ENCODE measurements around the gene KCNF1. TPM values are rescaled to one million over a fixed set of nuclear protein-coding genes. Genes with fewer than 3 reads are reported as not detected.

Gene KCNF1
- total RNA-seq, 4 donors from 2014 or later: 0.19 TPM; not detected in 3

DNA sequence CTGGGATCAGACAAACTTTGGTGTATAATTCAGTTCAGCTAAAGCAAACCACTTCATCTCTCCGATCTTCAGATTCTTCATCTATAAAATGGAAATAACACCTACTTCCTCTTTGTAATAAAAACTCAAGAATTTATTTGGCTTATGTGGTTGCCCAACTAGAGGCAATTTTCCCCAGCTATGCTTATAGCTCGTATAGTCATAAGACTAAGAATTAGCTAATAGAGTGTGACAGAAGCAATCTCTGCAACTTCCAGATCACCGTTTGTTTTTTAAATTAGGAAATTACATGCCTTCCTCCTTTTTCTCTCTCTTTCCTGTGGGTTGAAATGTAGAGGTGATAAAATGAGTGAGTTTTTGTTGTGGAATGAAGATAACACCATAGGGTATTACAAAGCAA is 35.3 kb upstream of the KCNF1 start:
- Histone ChIP-seq H3K36me3 (no peaks in the 10 kb centered on the region), H3K9me3 (no peaks in the 10 kb centered on the region), H3K27ac (no peak overlapping the region), H3K4me3 (no peak overlapping the region), H3K27me3 (peaks cover 0 to 17% (median 0%) of the 10 kb centered on the region in 4 donors), H3K4me1 (no peaks in the 10 kb centered on the region)
- intact Hi-C loops (cut with DNase I): no loop called here
- WGBS, 2 donors: 40 to 60% methylated on average over 3 of the region's 3 CpGs
- DNase-seq: no peak
- TF ChIP-seq POLR2A (IDR thresholded peaks at IDR 0.05): no peak
- TF ChIP-seq CTCF (IDR thresholded peaks at IDR 0.05): no peak

DNA sequence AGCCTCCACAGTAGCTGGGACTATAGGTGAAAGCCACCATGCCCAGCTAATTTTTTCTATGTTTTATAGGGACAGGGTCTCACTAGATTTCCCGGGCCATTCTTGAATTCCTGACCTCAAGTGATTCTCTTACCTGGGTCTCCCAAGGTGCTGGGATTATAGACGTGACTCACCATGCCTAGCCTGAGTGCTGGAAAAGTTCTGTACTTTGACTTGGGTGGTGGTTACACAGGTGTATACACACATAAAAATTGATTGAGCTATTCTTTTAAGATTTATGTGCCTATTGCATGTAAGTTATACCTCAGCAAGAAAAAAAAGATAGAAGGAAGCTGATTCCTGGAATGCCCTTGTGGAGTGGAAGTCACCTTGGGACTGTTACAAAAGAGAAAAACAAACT is 34.8 kb upstream of the KCNF1 start:
- Histone ChIP-seq H3K27me3 (peaks cover 0 to 17% (median 0%) of the 10 kb centered on the region in 4 donors), H3K4me3 (no peak overlapping the region), H3K4me1 (no peaks in the 10 kb centered on the region), H3K9me3 (no peaks in the 10 kb centered on the region), H3K36me3 (no peaks in the 10 kb centered on the region), H3K27ac (no peak overlapping the region)
- intact Hi-C loops (cut with DNase I): no loop called here
- TF ChIP-seq CTCF (IDR thresholded peaks at IDR 0.05) (no peak), POLR2A (IDR thresholded peaks at IDR 0.05) (no peak)
- 45 to 59% methylated on average over 2 of the region's 2 CpGs for WGBS, 2 donors
- DNase-seq: no peak

DNA sequence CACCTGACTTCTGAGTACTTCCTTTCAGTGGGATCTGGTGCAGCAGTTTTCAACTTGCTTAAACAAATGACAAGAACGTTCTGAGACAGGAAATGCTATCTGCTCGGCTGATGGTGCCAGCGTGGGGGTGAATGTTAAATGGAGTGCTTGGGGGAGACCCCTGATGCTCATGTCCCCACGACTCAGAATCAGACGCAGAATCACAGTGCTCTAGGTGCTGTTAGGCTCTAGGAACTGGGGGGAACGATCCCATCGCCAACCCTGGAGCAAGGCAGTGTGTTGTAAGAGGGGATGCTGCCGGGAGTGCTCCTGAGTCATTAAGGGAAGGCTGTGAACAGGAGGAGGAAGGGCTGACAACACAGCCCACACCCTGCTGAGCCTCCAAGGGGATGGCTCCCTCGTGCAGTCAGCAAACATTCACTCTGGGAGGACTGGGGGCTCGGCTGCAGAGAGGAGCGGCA is 34.1 kb upstream of the KCNF1 start:
- intact Hi-C loops (cut with DNase I): no loop called here

DNA sequence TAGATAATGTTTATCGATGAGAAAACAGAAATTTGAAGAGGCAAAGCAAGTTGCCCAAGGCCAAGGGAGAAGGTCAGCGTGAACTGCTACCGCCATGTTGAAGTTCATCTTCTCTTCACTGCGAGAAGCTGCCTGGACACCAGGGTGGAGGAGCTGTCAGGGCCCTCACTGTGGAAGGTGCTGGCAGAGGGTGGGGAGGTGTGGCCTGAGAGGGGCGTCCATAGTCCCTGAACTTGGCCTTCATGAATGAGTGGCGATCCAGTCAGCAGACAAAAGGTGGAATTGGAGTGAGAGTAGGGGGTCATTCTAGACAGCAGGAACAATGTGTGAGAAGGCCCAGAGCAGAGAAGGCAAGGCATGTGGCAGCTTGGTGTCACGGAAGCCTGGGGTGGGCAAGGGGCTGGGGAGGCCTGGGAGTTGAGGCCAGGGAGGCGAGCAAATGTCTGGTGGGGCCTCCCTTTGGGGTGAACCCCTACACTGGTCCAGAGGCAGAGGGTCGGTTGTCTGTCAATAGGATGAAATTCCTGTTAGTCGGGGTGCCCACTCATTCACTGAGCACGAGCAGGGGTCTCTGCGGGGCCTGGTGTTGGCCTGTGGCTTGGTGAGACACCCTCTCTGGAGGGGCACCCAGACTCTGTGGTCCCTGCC is 33.3 kb upstream of the KCNF1 start:
- H3K4me3 ChIP-seq: no peak overlapping the region
- no peak for TF ChIP-seq POLR2A (IDR thresholded peaks at IDR 0.05)
- no peak for TF ChIP-seq CTCF (IDR thresholded peaks at IDR 0.05)
- H3K36me3 ChIP-seq: no peaks in the 10 kb centered on the region
- intact Hi-C loops (cut with DNase I): no loop called here
- peaks cover 0 to 17% (median 0%) of the 10 kb centered on the region in 4 donors for H3K27me3 ChIP-seq
- no peak for DNase-seq
- peaks cover 0 to 4% (median 0%) of the 10 kb centered on the region in 3 donors for H3K4me1 ChIP-seq
- 76 to 98% methylated on average over 5 to 11 of the region's 12 CpGs for WGBS, 2 donors
- no peak overlapping the region for H3K27ac ChIP-seq
- H3K9me3 ChIP-seq: no peaks in the 10 kb centered on the region

More for the DNA sequence above, 34.1 kb upstream of the KCNF1 start:
- H3K27ac ChIP-seq: no peak overlapping the region
- no peaks in the 10 kb centered on the region for H3K36me3 ChIP-seq
- no peak for DNase-seq
- no peak for TF ChIP-seq CTCF (IDR thresholded peaks at IDR 0.05)
- no peak for TF ChIP-seq POLR2A (IDR thresholded peaks at IDR 0.05)
- WGBS, 2 donors: 50 to 63% methylated on average over 10 of the region's 11 CpGs
- H3K4me1 ChIP-seq: no peaks in the 10 kb centered on the region
- peaks cover 0 to 17% (median 0%) of the 10 kb centered on the region in 4 donors for H3K27me3 ChIP-seq
- H3K9me3 ChIP-seq: no peaks in the 10 kb centered on the region
- H3K4me3 ChIP-seq: no peak overlapping the region

DNA sequence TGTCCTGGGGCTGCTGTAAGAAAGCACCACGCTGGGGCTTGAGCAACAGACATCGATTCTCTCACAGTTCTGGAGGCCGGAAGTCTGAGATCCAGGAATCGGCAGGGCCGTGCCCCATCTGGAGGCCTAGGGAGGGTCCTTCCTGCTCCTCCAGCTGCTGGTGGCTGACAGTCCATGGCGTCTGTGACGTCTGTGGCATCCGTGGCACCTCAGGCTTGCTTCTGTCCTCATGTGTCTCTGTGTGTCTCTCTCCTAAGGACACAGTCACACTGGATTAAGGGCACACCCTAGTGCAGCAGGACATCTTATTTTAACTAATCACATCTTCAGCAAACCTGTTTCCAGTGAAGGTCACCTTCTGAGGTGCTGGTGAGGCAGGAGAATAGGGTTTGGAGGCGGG is 32.6 kb upstream of the KCNF1 start:
- H3K27ac ChIP-seq: no peak overlapping the region
- H3K27me3 ChIP-seq: peaks cover 0 to 17% (median 0%) of the 10 kb centered on the region in 4 donors
- no peak for DNase-seq
- H3K36me3 ChIP-seq: no peaks in the 10 kb centered on the region
- H3K4me1 ChIP-seq: peaks cover 0 to 11% (median 2%) of the 10 kb centered on the region in 3 donors
- 77 to 88% methylated on average over 5 to 8 of the region's 9 CpGs for WGBS, 2 donors
- TF ChIP-seq CTCF (IDR thresholded peaks at IDR 0.05) (no peak), POLR2A (IDR thresholded peaks at IDR 0.05) (no peak)
- intact Hi-C loops (cut with DNase I): no loop called here
- H3K9me3 ChIP-seq: no peaks in the 10 kb centered on the region
- H3K4me3 ChIP-seq: no peak overlapping the region

Measured in esophagus squamous epithelium (tissue), 5 donors.